Stimulated activated CD4-positive, alpha-beta T cell treated with anti-CD3 and anti-CD28 coated beads, Interleukin-2, amount 100 ng/mL, for 4 hours (primary cell): ENCODE measurements around the gene NUDT14.

Source experiments
- DNase-seq: peaks from one replicate; pipeline ENCODE4 v3.0.0-alpha.2; 2020; ENCODE audit warnings: low read depth

The NUDT14 gene

DNA sequence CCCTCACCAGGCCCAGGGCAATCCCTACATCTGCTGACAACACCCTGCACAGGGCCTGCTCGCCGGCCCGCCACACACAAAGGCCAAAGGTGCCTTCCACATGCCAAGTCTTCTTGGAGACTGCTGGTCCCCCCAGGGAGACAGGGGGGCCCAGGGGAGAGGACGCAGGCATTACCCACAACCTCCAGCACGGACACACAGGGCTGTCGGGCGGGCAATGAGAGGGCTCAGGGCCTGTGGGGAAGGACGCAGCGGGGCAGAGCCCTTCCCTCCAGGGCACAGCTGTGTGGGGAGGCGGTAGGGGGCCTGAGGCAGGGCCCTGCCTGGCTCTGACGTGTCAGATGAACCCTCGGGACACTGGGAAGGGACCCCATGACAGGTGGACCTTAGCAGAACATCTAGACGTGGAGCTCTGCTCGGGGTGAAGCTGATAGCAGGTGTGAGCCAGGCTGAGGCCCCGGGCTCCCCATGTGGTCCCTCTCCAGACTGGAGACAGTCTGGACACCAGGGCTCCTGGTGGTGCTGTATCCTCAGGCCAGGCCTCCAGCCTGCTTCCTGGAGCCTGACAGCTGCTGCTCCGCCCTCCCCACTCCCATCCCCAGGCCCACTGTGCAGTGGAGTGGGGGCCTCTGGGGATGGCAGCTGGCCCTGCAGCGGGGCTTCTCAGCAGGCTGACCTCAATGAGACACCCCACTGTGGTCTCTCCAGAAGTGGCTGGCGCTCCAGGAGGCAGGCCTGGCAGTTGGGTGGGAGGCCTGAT lies 31.6 kb upstream of the NUDT14 start:
- DNase-seq = no peak

DNA sequence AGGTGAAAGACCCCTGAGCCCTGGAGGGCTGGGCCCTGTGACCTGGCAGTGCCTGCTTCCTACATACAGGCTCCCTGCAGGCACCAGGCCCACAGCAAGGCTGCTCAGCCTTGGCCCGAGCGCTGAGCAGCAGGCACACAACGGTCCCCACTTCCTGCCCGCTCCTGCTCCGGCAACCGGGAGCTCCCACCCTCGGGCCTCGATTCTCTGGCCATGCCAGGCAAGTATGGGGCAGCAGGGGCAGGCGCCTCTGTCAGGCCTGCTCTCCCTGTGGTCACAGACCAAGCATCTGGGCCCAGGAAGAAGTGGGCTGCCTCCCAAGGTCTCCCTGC lies 30.6 kb upstream of the NUDT14 start:
- no peak for DNase-seq

DNA sequence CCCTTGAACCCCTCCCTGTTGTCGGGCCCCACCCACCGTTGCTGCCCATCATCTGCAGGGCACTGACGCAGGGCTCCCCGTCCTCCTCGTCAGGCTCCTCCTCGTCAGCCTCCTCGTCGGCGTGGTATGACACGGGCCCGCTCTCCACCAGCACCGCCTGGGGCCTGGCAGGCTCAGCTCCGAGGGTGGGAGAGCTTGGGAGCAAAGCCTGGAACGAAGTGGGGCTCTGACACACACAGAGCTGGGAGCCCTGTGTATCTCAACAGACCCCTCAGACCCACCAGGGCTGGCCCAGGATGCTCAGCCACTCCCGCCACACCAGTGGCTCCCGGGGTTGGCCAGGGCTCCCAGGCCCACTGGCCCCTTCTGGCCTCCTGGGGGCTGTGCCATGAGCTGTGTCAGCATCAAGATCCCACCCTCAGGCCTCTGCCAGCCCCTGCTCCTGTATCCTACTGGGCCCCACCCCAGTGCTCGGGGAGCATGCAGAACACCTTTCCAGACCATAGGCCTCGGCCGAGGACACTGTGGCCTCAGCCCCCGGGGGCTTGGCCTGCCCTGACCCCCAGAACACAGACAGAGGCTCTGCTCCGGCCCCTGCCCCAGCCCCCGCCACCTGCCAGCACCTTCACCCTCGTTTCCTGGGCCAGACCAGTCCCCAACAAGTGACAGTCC lies 30.1 kb upstream of the NUDT14 start:
- DNase-seq = no peak

DNA sequence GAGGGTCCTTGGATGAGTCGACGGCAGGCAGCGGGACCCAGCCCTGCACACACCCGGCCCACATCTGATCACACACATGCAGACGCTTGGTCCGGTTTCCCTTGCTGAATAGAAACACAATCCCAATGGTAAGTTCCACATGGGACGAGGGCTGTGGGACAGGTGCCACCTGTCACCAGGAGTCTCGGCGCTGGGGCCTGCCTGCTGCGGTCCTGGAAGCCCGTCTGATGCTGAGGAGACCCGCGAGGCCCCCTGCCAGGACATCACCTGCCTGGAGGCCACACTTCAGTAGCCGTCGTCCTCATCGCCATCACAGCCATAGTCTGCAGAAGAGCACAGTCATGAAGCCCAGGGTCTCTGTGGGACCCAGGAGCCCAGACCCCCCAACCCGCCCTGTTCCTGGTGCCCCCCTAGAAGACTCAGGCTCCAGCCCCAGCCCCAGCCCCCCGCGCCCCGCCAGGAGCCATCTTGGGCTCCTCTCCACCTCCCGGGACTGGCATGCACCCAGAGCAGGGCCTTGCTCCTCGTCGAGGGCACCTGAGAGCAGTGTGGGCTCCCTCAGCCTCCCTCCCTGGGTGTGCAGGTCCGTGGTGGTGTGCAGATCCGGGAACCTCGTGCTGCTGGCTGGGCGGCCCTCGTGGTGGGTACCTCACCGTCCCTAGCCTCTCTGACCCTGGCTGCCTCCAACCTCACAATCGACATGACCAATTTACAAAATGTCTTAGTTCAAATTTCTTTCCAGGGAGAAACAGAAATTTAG lies 29.3 kb upstream of the NUDT14 start:
- no peak for DNase-seq

DNA sequence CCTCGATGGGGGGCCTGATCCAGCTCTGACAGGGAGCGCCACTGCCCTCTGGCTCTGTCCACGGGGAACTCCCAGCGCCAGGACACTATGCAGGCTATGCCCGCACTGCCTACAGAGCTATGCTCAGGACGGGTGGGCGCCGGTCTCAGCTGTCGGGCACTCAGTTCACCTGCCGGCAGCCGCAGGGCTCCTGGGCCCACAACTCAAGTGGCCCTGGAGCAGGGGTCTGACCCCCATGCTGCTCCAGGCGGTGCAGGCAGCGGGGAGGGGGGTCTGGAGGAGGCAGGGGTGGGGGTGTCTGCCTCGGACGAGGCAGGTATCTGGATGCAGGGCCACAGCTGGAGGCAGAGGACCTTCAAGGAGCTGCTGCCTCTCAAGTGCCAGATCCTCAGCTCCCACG lies 28.5 kb upstream of the NUDT14 start:
- no peak for DNase-seq

DNA sequence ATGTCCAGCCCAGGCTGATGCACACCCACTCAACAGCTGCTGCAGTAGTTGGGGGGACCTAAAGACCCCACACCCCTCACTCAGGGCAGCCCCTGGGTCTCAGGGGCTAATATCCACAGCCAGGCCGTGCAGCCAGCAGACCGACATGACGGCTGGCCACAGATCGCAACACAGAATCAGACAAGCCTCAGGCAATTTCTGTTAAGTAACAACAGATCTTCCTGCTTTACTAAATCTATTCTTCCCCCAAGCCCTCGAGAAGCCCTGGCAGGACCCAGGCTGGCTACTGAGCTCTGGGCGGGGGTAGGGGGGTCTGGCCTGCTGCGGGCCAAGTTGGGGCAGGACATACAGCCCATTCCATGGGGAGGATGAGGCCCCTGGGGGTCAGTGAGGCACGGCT lies 28.0 kb upstream of the NUDT14 start:
- DNase-seq = no peak

DNA sequence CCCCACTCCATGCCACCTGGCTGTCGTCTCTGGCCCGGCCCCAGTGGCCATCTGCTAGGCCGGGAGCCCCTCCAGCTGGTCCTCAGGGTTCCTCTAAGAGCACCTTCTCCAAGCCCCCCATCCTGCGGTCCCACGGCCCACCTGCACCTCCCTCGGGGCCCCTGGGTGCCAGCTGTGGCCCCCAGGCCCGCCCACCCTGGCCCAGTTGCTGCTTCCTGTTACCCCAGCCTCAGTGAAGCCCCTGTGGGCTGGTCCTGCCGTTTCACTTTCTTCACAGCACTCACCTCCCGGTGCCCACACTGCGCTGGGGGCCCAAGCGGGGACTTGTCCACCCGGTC lies 27.6 kb upstream of the NUDT14 start:
- DNase-seq = no peak

DNA sequence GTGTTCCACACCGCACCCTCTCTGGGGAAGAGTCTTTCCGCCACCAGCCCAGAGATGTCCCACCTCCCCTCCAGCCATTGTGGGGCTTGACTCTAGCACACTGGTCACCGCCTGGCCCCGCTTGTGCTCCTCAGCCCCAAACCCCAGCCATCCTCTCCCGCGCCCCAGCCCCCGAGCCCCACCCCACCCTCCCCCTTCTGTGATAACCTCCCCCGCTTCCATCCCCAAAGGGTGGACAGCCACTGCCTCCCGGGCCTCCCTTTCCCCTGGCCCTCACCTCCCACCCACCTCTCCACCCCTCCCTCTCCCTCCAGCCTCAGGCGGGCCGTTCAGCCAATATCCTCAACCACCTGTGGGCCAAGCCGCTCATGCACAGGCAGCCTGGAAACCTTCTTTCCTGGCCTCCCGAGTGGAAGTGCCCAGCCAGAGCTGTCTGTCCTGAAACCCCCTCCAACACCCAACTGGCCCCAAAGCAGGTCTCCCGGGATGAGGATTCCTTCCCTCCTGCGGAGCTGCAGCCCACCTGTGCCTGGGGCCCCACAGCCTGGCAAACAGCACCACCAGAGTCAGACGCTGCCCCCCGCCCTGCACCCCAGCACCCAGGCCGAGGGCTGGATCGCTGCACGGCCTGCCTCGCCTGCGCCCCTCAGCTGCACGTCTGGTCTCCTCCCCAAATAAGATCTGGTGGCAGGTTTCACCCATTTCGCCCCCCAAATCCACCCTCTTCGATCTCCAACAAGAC lies 27.1 kb upstream of the NUDT14 start:
- DNase-seq = no peak

DNA sequence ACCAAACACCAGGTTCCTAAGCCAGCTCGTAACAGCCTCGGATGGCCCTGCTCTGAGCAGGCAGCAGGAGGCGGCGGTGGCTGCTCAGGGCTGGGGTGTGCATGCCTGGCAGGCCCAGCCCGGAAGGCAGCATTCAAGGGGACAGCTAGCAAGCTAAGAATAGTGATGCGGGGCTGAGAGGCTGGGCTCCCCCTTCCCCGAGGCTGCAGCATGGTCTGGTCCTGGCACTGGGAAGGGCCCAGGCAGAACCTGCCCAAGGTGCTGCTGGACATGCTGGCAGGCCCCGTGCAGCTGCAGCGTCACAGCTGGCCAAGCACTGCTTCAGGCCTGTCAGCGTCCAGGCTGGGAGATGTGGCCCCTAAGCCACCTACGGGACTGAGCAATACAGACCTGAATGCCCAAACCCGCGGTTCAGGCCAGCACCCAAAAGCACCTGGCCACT lies 26.4 kb upstream of the NUDT14 start:
- DNase-seq = no peak

DNA sequence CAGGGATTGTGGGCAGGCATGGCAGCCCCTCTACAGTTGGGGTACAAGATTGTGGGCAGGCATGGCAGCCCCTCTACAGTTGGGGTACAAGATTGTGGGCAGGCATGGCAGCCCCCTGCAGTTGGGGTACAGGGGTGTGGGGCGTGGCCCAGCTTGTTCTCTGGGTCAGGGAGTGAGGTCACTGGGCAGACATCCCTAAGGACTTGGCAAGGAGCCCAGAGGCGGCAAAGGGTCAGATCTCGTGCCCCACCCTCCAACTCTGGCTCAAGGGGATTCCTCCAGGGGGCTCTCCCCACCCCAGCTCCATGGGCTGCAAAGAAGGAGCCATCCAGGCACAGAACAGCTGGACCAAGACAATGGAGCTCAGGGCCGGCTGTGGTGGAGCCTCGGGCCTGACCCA lies 25.8 kb upstream of the NUDT14 start:
- DNase-seq = no peak

DNA sequence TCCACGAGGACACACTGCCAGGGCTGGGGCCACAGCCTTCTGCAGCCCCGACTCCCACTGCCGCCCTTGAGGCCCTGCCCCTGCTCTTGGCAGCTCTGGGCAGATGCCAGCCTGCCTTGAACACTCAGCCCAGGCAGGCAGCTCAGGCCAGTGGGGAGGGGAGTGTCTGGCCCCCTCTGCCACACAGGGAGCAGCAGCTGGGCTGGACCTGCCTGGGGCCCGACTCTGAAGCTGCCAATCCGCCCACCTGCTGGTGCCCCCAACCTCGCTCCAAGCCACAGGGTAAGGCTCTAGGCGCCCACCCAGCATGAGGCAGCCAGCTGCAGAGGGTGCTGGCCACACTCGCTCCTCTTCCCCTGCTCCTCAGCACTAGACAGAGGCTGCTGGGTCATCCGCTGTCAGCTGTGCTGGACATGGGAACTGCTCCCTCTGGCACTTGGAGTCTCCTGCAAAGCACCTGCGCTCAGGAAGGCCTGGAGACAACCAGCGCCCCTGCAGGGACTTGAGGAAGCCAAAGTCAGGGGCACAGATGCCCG lies 24.6 kb upstream of the NUDT14 start:
- DNase-seq = no peak

DNA sequence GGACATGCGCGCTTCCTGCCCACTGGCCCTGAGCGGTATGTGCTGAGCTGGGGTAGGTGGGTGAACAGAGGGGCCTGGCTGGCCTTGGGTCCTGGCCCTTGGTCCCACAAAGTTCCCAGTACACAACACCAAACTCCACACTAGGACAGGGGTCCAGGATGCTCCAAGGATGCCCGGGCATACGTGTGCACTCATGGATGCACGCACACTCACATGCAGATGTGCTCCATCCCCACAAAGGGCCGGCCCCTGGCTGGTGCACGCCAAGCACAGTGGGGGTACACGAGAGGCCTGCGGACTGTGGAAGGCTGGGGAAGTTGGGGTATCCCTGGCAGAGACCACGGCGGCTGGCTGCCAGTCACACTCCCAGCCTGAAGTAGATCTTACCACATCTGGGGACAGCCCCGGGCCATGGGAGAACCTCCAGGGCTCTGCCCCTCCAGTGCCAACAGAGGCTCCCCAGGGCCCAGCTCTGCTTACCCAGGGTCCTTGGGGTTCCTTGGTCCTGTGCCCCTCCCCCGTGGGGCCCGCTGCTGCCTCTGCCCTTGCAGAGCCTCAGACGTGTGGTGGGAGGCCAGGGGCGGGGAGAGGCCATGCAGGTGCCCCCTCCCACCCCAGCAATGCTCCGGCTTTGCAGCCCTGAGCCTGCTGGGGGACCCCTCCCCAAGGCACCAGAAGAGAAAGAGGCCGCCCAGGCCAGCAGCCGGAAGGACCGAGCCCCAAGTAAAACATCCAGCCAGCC lies 24.0 kb upstream of the NUDT14 start:
- no peak for DNase-seq

DNA sequence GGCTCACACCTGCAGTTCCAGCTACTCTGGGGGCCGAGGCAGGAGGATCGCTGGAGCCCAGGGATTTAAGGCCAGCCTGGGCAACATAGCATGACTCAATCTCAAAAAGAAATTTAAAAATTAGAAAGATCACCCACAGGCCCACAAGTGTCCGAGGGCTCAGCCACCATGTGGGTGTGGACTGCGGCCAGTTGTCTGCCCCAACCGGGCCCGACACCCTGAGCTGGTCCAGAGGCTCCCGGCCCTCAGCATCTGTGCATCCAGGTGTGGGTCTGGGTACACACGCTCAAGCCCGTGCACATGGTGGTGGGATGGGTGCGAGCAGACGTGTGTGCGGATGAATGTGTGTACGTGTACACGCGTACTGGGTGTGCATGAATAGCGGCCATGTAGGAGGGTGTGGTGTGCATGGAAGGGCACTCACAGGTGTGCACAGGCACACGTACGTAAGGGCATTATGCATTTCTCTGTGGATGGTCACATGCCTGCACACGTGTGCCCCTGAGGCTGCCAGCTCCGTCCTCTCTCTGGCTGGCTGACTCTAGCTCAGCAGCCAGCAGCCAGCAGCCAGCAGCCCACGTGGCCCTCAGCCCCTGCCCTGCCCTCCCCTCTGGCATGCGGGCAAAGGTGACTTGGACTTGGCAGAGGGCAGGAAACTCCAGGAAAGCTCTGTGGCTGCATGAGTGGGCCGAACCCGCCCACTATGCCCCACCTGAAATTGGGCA lies 23.3 kb upstream of the NUDT14 start:
- DNase-seq = no peak

DNA sequence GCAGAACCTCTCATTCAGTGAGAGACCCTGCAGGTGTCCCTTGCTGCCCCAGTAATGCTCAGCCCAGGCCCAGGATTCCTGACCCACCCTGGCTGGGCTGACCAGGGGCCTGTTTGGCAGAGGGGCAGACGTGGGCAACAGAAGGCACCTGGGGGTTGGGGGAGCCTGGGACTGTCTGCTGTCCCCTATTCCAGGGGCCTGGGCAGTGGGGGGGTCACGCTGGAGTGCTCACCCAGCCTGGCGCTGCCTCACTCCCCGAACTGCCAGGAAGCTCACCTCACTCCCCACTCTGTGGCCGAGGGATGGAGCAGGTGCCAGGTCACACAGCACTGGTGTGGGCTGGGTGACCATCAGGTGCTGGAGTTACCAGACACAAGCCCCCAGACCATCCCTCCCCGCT lies 22.6 kb upstream of the NUDT14 start:
- DNase-seq = no peak

DNA sequence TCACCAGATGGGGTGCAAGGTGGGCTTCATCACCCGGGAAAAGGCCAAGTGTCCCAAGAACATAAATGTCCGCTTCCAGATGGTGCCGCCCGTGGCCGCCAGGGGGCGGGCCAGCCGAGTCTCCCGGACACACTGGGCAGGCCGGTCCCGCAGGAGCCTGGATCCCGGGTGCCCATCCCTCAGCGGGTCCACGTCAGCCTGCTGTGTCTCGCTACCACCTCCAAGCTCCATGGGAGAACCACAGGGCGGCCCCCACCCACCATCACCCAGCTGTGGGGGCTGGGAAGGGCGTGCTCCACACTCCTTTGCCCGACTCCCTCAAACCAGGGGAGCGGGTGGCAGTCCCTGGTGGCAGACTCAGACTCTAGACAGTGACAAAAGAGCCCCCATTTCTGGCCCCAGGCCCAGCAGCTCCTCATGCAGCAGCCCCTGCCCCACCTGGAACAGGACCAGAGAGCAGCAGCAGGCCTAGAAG lies 22.0 kb upstream of the NUDT14 start:
- no peak for DNase-seq

DNA sequence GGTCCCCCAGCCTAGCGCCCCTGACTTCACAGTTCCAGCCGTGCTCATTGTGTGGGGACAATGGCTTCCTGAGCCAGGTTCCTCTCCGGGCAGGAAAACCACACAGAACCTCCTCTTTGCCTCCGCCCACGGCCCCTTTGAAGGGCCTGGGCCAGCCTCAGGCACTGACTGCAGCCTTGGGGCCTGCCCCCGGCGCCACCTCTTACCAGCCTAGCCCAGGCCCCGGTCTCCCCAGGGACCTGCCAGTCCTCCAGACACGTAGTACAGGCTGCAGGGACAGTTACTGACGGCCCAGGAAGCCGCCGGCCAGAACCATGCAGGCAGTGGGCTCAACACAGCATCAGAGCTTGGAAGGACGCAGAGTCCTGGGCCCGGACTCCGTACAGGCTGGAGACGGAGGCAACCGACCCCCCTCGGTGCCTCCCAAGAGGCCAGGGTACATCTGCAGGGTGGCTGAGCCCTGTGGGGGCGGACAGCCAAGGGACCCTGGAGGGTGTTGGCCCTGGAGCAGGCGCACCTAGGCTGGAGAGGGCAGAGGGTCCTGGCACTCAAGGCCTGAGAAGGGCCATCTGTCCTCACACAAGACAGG lies 20.9 kb upstream of the NUDT14 start:
- DNase-seq = no peak

DNA sequence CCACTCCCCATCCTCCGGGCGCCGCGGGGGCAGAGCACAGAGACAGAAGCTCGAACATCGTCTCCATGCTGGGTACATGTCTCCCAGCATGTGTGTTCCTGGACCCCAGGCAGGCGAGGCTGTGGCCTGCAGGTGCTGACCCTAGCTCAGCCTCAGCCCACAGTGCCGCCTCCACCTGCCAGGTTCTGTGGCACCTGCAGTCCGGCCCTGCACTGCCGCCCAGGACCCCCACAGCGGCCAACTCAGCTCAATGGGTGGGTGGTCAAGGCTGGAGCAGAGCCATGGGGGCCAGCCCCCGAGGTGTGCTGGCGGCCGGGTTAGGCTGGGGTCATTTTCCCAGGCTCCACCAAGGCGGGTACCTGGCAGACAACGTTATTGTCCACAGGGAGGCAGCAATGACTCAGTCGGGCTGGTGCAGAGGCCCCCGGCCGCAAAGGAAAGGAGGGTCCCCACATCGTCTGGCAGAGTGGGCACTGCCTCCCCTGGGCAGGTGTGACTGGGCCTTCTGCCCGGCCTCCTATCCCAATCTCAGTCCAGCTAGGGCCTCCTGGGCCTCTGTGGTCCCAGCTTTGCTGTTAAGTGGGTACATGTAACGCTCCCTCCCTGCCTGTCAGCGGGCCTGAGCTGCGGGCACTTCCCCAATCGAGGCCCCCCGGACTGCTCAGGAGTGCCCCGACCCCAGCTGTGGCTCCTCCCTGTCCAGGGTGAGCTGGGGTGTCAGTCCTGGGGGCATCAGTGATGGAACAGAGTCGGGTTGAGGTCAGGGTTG lies 20.2 kb upstream of the NUDT14 start:
- no peak for DNase-seq

DNA sequence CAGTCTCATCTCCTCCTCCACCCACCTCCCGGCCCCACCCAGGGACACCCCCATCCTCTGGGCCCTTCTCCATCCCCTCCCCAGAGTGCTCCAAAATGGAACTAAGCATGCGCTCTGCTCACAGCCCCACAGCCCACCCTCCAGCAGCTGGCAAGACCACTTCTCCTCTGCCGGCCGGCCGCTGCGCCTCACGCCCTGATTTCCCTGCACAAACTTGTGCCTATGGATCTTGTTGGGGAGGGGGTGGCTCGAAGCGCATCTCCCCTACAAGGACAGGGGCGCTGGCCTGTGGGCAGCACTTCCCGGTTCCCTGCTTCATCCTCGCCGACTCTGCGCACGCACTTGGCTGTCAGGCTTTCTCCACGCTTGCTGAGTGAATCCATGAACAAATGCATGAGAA lies 19.5 kb upstream of the NUDT14 start:
- no peak for DNase-seq

DNA sequence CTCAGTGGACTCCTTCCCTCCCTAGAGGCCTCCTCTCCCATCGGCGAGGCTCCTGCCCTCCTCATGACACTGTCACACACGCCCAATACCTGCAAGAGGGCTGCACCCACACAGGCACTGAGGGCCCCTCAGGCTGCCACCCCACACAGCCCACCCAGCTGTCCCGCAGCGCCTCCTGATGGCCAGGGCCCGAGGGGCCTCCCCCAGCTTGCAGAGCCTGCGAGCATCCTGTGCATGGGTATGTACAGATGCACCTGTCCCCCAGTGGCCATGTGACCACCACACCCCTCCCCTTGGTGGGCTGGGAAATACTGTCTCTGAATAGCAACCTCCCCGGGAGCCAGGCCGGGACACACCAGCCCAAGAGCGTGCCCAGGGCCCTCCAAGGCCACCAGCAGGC lies 19.0 kb upstream of the NUDT14 start:
- DNase-seq = no peak

DNA sequence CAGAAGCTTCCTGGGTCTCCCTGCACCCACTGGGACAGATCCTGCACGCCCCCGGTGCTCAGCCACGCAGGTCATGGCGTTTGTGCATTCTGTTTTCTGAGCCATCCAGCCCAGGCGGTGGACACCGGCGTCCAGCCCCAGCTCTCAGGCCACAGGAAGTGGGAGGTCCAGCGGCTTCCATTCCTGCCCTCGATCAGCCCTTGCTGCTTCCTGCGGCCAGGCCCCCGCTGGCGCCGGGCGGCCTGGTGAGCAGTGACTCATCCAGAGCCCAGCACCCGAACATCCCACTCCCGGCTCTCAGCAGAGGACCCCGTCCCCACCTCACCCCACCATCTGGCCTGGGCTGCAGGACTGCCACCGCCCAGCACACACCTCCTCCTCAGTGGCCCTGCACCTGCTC lies 18.0 kb upstream of the NUDT14 start:
- no peak for DNase-seq
